ENCODE results near the gene FAM170B.

The FAM170B gene

GRCh38 chr10:49151025-49151445 is 17.2 kb upstream of the FAM170B start:
- no peak overlapping the region for H3K4me3 ChIP-seq (ENCODE audit: low read length)
- H3K27me3 ChIP-seq (ENCODE audit: low read depth, low read length): no peaks in the 10 kb centered on the region
- H4K20me1 ChIP-seq (ENCODE audit: insufficient read depth, low read length): no peaks in the 10 kb centered on the region
- H3K79me2 ChIP-seq (ENCODE audit: low read length): no peaks in the 10 kb centered on the region
- no peaks in the 10 kb centered on the region for H3K4me1 ChIP-seq (ENCODE audit: low read length)
- H3K27ac ChIP-seq (ENCODE audit: low read length): no peak overlapping the region
- H3K9me3 ChIP-seq (ENCODE audit: insufficient read depth, low read length): no peaks in the 10 kb centered on the region
- H3K9ac ChIP-seq (ENCODE audit: low read length): no peak overlapping the region
- H3K4me2 ChIP-seq (ENCODE audit: low read length): no peak overlapping the region
- no peaks in the 10 kb centered on the region for H3K36me3 ChIP-seq (replicated peaks; ENCODE audit: low read depth, low read length)
- no peak for TF ChIP-seq EZH2phosphoT487 (IDR thresholded peaks at IDR 0.05; ENCODE audit: low read depth)
- TF ChIP-seq CTCF (IDR thresholded peaks at IDR 0.05; ENCODE audit: low read depth, low read length): no peak
- no peak overlapping the region for H2AFZ ChIP-seq (ENCODE audit: low read depth, low read length)

GRCh38 chr10:49150426-49150825 is 16.6 kb upstream of the FAM170B start:
- no peak overlapping the region for H3K4me3 ChIP-seq (ENCODE audit: low read length)
- no peaks in the 10 kb centered on the region for H3K79me2 ChIP-seq (ENCODE audit: low read length)
- H3K36me3 ChIP-seq (replicated peaks; ENCODE audit: low read depth, low read length): no peaks in the 10 kb centered on the region
- H3K9me3 ChIP-seq (ENCODE audit: insufficient read depth, low read length): no peaks in the 10 kb centered on the region
- H3K4me1 ChIP-seq (ENCODE audit: low read length): no peaks in the 10 kb centered on the region
- no peak overlapping the region for H3K27ac ChIP-seq (ENCODE audit: low read length)
- no peak overlapping the region for H2AFZ ChIP-seq (ENCODE audit: low read depth, low read length)
- no peak overlapping the region for H3K4me2 ChIP-seq (ENCODE audit: low read length)
- H4K20me1 ChIP-seq (ENCODE audit: insufficient read depth, low read length): no peaks in the 10 kb centered on the region
- TF ChIP-seq EZH2phosphoT487 (IDR thresholded peaks at IDR 0.05; ENCODE audit: low read depth) (no peak), CTCF (IDR thresholded peaks at IDR 0.05; ENCODE audit: low read depth, low read length) (no peak)
- H3K27me3 ChIP-seq (ENCODE audit: low read depth, low read length): no peaks in the 10 kb centered on the region
- no peak overlapping the region for H3K9ac ChIP-seq (ENCODE audit: low read length)

GRCh38 chr10:49149881-49150280 is 16.1 kb upstream of the FAM170B start:
- no peaks in the 10 kb centered on the region for H3K27me3 ChIP-seq (ENCODE audit: low read depth, low read length)
- no peaks in the 10 kb centered on the region for H3K79me2 ChIP-seq (ENCODE audit: low read length)
- no peak overlapping the region for H3K4me3 ChIP-seq (ENCODE audit: low read length)
- no peak overlapping the region for H3K27ac ChIP-seq (ENCODE audit: low read length)
- no peaks in the 10 kb centered on the region for H3K36me3 ChIP-seq (replicated peaks; ENCODE audit: low read depth, low read length)
- no peaks in the 10 kb centered on the region for H3K9me3 ChIP-seq (ENCODE audit: insufficient read depth, low read length)
- H3K4me1 ChIP-seq (ENCODE audit: low read length): no peaks in the 10 kb centered on the region
- no peaks in the 10 kb centered on the region for H4K20me1 ChIP-seq (ENCODE audit: insufficient read depth, low read length)
- H2AFZ ChIP-seq (ENCODE audit: low read depth, low read length): no peak overlapping the region
- H3K4me2 ChIP-seq (ENCODE audit: low read length): no peak overlapping the region
- no peak overlapping the region for H3K9ac ChIP-seq (ENCODE audit: low read length)
- TF ChIP-seq EZH2phosphoT487 (IDR thresholded peaks at IDR 0.05; ENCODE audit: low read depth) (no peak), CTCF (IDR thresholded peaks at IDR 0.05; ENCODE audit: low read depth, low read length) (no peak)

- Histone ChIP-seq H3K27me3 (ENCODE audit: low read depth, low read length) (no peaks in the 10 kb centered on the region), H3K79me2 (ENCODE audit: low read length) (no peaks in the 10 kb centered on the region), H2AFZ (ENCODE audit: low read depth, low read length) (no peak overlapping the region), H3K9ac (ENCODE audit: low read length) (no peak overlapping the region), H4K20me1 (ENCODE audit: insufficient read depth, low read length) (no peaks in the 10 kb centered on the region), H3K9me3 (ENCODE audit: insufficient read depth, low read length) (no peaks in the 10 kb centered on the region), H3K36me3 (replicated peaks; ENCODE audit: low read depth, low read length) (no peaks in the 10 kb centered on the region), H3K4me3 (ENCODE audit: low read length) (no peak overlapping the region), H3K4me1 (ENCODE audit: low read length) (no peaks in the 10 kb centered on the region), H3K4me2 (ENCODE audit: low read length) (no peak overlapping the region), H3K27ac (ENCODE audit: low read length) (no peak overlapping the region)
- TF ChIP-seq CTCF (IDR thresholded peaks at IDR 0.05; ENCODE audit: low read depth, low read length): no peak
- no peak for TF ChIP-seq EZH2phosphoT487 (IDR thresholded peaks at IDR 0.05; ENCODE audit: low read depth)
Observed at GRCh38 chr10:49144058-49144720, 10.4 kb upstream of the FAM170B start.
